ACHN (cell line): ENCODE results near the gene TTYH2.
"Not testable (repeated sequence)": the region's sequence is repeated elsewhere in the genome, so short reads cannot be mapped to it uniquely, and the experiment has no call there.

Source experiments
- DNase-seq: peaks from one replicate; pipeline ENCODE4 v3.0.0-alpha.2; 2015
- in situ Hi-C: cut with HindIII; loops from 2 replicates; pipeline ENCODE4 v1.10.0; 2017; ENCODE audit warnings: low sequenced_read_pairs, low pct_ligation_motif_present, low pct_unique_long_range_greater_than_20kb

Gene TTYH2

GRCh38 chr17:74245871-74246270, 32.5 kb downstream of the TTYH2 start:
- in situ Hi-C loops: no loop called here
- DNase-seq: no peak

- DNase-seq: no peak
- in situ Hi-C loops: no loop called here
These were observed 36.4 kb downstream of the TTYH2 start for GRCh38 chr17:74249590-74250270.

GRCh38 chr17:74250324-74250995, 37.1 kb downstream of the TTYH2 start:
- DNase-seq: no peak

GRCh38 chr17:74251051-74251450, 37.7 kb downstream of the TTYH2 start:
- in situ Hi-C loops: no loop called here
- no peak for DNase-seq

More at GRCh38 chr17:74250324-74250995, 37.1 kb downstream of the TTYH2 start:
- in situ Hi-C loops: no loop called here

- in situ Hi-C loops: no loop called here
- no peak for DNase-seq
These were observed 38.2 kb downstream of the TTYH2 start for GRCh38 chr17:74251569-74251968.

- in situ Hi-C loops: no loop called here
- DNase-seq: no peak
These were observed 38.8 kb downstream of the TTYH2 start for GRCh38 chr17:74252211-74252610.

GRCh38 chr17:74253036-74253435, 39.7 kb downstream of the TTYH2 start:
- in situ Hi-C loops: no loop called here
- no peak for DNase-seq

- DNase-seq: no peak
- in situ Hi-C loops: no loop called here
These were observed 43.9 kb downstream of the TTYH2 start for GRCh38 chr17:74257311-74257710.

GRCh38 chr17:74259667-74260524, 46.5 kb downstream of the TTYH2 start:
- DNase-seq: no peak
- in situ Hi-C loops: no loop called here

GRCh38 chr17:74260525-74260850, 47.1 kb downstream of the TTYH2 start:
- no peak for DNase-seq
- in situ Hi-C loops: no loop called here

- no peak for DNase-seq
- in situ Hi-C loops: no loop called here
These were observed 49.2 kb downstream of the TTYH2 start for GRCh38 chr17:74262601-74263000.

GRCh38 chr17:74267054-74267453, 53.7 kb downstream of the TTYH2 start:
- in situ Hi-C loops, DNase-seq: not testable (repeated sequence)

GRCh38 chr17:74267579-74267978, 54.2 kb downstream of the TTYH2 start:
- DNase-seq: no peak
- in situ Hi-C loops: no loop called here

GRCh38 chr17:74267987-74268499, 54.7 kb downstream of the TTYH2 start:
- in situ Hi-C loops: no loop called here
- DNase-seq: no peak

GRCh38 chr17:74268558-74268957, 55.2 kb downstream of the TTYH2 start:
- no peak for DNase-seq
- in situ Hi-C loops: no loop called here

- no peak for DNase-seq
- in situ Hi-C loops: no loop called here
These were observed 57.0 kb downstream of the TTYH2 start for GRCh38 chr17:74270333-74270732.

- in situ Hi-C loops: no loop called here
- DNase-seq: no peak
These were observed 57.9 kb downstream of the TTYH2 start for GRCh38 chr17:74271281-74271680.

GRCh38 chr17:74271901-74272561, 58.7 kb downstream of the TTYH2 start:
- DNase-seq: no peak
- in situ Hi-C loops: no loop called here

- no peak for DNase-seq
- in situ Hi-C loops: no loop called here
These were observed 59.4 kb downstream of the TTYH2 start for GRCh38 chr17:74272731-74273201.
